ENCODE results near the gene BFSP1.

The BFSP1 gene

DNA sequence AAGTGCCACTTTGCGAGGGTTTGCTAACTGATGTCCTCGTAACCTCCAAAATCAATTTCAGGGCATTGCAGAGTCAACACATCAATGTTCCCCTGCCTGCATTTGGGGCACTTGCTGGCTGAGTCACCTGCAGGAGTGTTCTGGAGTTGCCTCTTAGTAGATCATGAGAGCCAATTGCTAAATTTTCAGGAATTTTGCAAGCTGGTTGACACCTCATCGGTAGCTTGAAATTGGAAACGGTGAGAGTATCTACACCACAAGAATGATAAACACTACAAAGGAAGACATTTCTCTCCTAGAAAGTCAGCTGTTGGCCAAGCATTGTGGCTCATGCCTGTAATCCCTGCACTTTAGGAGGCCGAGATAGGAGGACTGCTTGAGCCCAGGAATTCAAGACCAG lies 10.8 kb upstream of the BFSP1 start:
- peaks cover 8% of the 10 kb centered on the region for H3K4me1 Mint-ChIP-seq (ENCODE audit: low read depth)
- H3K36me3 Mint-ChIP-seq (ENCODE audit: low read depth) = no peaks in the 10 kb centered on the region
- H3K27me3 Mint-ChIP-seq = peaks cover 28% of the 10 kb centered on the region
- no peak for DNase-seq
- no peaks in the 10 kb centered on the region for H3K9me3 Mint-ChIP-seq
- H3K27ac Mint-ChIP-seq = no peak overlapping the region
- no peak overlapping the region for H3K4me3 Mint-ChIP-seq

DNA sequence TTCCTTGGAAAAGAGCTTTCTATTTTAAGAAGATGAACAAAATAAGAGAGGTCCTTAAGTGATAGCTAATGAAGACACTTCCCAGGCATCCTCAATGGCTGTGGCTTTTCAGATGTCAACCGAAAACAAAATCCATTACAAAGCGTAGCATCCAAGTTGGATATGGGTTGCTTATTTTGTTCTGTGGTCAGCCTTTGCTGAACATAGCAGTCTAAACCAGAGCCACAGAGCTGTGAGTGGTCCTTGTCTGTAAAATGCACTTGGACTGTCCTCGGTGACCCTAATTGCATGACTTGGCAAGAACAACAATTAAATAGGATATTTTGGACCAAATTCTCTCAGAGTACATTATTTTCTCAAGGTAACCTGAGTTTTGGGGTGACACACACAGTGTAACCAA lies 10.4 kb upstream of the BFSP1 start:
- H3K27me3 Mint-ChIP-seq = peaks cover 29% of the 10 kb centered on the region

GRCh38 chr20:17538517-17539170 lies 7.5 kb upstream of the BFSP1 start:
- Mint-ChIP-seq H3K36me3 (ENCODE audit: low read depth) (no peaks in the 10 kb centered on the region), H3K4me1 (ENCODE audit: low read depth) (peaks cover 10% of the 10 kb centered on the region), H3K27me3 (peaks cover 24% of the 10 kb centered on the region), H3K4me3 (no peak overlapping the region), H3K9me3 (no peaks in the 10 kb centered on the region), H3K27ac (no peak overlapping the region)
- no peak for DNase-seq

More for the DNA sequence above, 10.4 kb upstream of the BFSP1 start:
- H3K27ac Mint-ChIP-seq = no peak overlapping the region
- no peaks in the 10 kb centered on the region for H3K36me3 Mint-ChIP-seq (ENCODE audit: low read depth)
- H3K4me1 Mint-ChIP-seq (ENCODE audit: low read depth) = peaks cover 8% of the 10 kb centered on the region
- no peak overlapping the region for H3K4me3 Mint-ChIP-seq
- no peaks in the 10 kb centered on the region for H3K9me3 Mint-ChIP-seq
- DNase-seq = no peak

DNA sequence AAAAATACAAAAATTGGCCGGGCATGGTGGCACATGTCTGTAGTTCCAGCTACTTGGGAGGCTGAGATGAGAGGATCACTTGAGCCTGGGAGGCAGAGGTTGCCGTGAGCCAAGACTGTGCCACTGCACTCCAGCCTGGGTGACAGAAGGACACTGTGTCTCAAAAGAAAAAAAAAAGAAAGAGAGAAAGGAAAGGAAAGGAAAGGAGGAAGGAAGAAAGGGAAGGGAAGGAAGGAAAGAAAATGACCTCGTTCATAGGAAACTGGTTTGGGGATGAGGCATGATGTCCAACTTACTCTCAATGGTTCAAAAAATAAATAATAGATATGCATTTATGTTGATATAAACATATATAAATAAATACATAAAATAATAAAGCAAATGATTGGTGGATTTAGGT lies 6.8 kb upstream of the BFSP1 start:
- H3K4me1 Mint-ChIP-seq (ENCODE audit: low read depth) = peaks cover 14% of the 10 kb centered on the region
- H3K27me3 Mint-ChIP-seq = peaks cover 21% of the 10 kb centered on the region

GRCh38 chr20:17536944-17537444 lies 5.8 kb upstream of the BFSP1 start:
- DNase-seq = peak; percentile 69
- no peaks in the 10 kb centered on the region for H3K9me3 Mint-ChIP-seq
- H3K4me1 Mint-ChIP-seq (ENCODE audit: low read depth) = peaks cover 14% of the 10 kb centered on the region
- H3K27ac Mint-ChIP-seq = no peak overlapping the region
- H3K36me3 Mint-ChIP-seq (ENCODE audit: low read depth) = no peaks in the 10 kb centered on the region
- H3K4me3 Mint-ChIP-seq = no peak overlapping the region
- peaks cover 21% of the 10 kb centered on the region for H3K27me3 Mint-ChIP-seq

More for the DNA sequence above, 6.8 kb upstream of the BFSP1 start:
- Mint-ChIP-seq H3K4me3 (no peak overlapping the region), H3K27ac (no peak overlapping the region), H3K9me3 (no peaks in the 10 kb centered on the region), H3K36me3 (ENCODE audit: low read depth) (no peaks in the 10 kb centered on the region)
- DNase-seq = no peak

DNA sequence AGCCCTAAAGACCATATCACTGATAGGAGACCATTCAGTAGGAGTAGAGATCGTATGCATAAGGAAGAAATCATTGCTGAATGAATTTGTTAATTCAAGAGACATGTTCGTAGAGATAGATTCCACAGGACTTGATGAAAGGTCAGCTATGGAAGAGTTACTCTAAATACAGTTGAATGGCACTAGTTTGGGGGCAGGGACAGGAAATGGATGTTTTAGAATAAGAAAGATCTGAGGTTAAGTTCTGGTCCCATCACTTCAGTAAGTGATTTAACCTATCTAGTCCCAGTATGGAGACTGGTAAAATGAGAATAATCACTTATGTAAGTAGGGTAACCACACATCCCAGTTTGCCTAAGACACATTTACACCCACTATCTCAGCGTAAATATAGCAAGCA lies 2.9 kb upstream of the BFSP1 start:
- Mint-ChIP-seq H3K4me1 (ENCODE audit: low read depth) (peaks cover 24% of the 10 kb centered on the region), H3K27me3 (peaks cover 30% of the 10 kb centered on the region), H3K4me3 (no peak overlapping the region), H3K9me3 (no peaks in the 10 kb centered on the region), H3K36me3 (ENCODE audit: low read depth) (no peaks in the 10 kb centered on the region), H3K27ac (no peak overlapping the region)
- DNase-seq = no peak

GRCh38 chr20:17533396-17533795 lies 2.2 kb upstream of the BFSP1 start:
- DNase-seq = no peak
- Mint-ChIP-seq H3K4me1 (ENCODE audit: low read depth) (peaks cover 20% of the 10 kb centered on the region), H3K4me3 (no peak overlapping the region), H3K9me3 (no peaks in the 10 kb centered on the region), H3K27me3 (peaks cover 28% of the 10 kb centered on the region), H3K27ac (no peak overlapping the region), H3K36me3 (ENCODE audit: low read depth) (no peaks in the 10 kb centered on the region)

GRCh38 chr20:17531665-17532025 lies 466 bp upstream of the BFSP1 start:
- Mint-ChIP-seq H3K27me3 (peaks cover 20% of the 10 kb centered on the region), H3K36me3 (ENCODE audit: low read depth) (no peaks in the 10 kb centered on the region), H3K4me1 (ENCODE audit: low read depth) (peaks cover 15% of the 10 kb centered on the region), H3K27ac (peak overlapping the region; percentile 80), H3K4me3 (peak overlapping the region; percentile 78), H3K9me3 (no peaks in the 10 kb centered on the region)
- DNase-seq = no peak

DNA sequence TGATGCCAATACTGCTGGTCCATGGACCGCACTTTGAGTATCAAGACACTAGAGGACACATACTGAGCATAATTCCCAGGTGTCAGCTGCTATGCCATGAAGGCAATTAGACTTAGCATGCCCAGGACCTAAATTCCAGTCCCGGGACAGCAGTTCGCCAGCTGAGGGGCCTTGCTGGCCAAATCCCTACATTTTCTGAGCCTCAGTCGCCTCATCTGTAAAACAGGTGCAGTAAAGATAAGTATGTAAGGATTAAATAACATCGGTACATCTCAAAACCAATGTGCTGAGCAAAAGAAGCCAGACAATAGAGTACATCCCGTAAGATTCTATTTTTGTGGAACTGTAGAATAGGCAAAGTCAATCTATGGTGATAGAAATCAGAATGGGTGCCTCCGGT lies 1.0 kb downstream of the BFSP1 start:
- Mint-ChIP-seq H3K36me3 (ENCODE audit: low read depth) (no peaks in the 10 kb centered on the region), H3K9me3 (no peaks in the 10 kb centered on the region), H3K27ac (no peak overlapping the region), H3K4me3 (peak overlapping the region; percentile 52), H3K27me3 (peaks cover 20% of the 10 kb centered on the region), H3K4me1 (ENCODE audit: low read depth) (peaks cover 15% of the 10 kb centered on the region)
- DNase-seq = no peak

DNA sequence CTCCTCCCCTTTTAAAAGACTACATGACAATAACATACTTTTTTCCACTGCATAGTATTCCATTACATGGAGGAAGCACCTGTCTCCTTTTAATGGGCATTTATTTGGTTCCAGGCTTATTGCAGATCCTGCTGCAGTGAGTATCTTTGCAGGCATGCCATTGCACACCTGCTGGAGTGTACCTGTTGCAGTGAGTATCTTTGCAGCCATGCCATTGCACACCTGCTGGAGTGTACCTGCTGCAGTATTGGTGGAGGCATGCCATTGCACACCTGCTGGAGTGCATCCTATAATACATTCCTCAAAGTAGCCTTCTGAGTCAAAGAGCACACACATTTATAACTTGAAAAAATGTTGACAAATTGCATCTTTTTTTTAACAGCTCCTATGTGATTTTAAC lies 1.6 kb downstream of the BFSP1 start:
- Mint-ChIP-seq H3K4me3 (no peak overlapping the region), H3K9me3 (no peaks in the 10 kb centered on the region), H3K27ac (no peak overlapping the region), H3K36me3 (ENCODE audit: low read depth) (no peaks in the 10 kb centered on the region), H3K4me1 (ENCODE audit: low read depth) (peaks cover 15% of the 10 kb centered on the region), H3K27me3 (peaks cover 20% of the 10 kb centered on the region)
- DNase-seq = no peak

DNA sequence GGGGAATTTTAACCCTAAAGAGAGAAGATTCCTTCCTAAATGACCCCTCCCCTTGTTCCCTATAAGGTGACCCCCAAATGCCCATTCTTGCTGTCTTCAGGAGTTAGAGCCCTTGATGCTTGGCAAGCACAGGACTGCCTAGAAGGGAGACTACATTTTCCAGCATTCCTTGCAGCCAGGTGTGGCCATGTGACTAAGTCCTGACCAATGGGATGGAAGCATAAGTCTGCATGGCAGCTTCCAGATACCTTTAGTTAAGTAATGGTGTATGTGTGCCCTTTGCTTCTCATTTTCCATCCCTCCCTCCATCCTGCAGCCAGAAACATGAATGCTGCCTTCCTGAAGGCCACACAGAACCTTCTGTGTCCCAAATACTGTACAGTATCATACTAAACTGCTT lies 5.5 kb downstream of the BFSP1 start:
- H3K4me1 Mint-ChIP-seq (ENCODE audit: low read depth) = peaks cover 5% of the 10 kb centered on the region
- no peaks in the 10 kb centered on the region for H3K36me3 Mint-ChIP-seq (ENCODE audit: low read depth)
- H3K27me3 Mint-ChIP-seq = peaks cover 14% of the 10 kb centered on the region
- H3K9me3 Mint-ChIP-seq = no peaks in the 10 kb centered on the region
- no peak overlapping the region for H3K27ac Mint-ChIP-seq
- no peak overlapping the region for H3K4me3 Mint-ChIP-seq
- DNase-seq = no peak

GRCh38 chr20:17525132-17525531 lies 6.0 kb downstream of the BFSP1 start:
- Mint-ChIP-seq H3K27ac (no peak overlapping the region), H3K36me3 (ENCODE audit: low read depth) (no peaks in the 10 kb centered on the region), H3K4me1 (ENCODE audit: low read depth) (no peaks in the 10 kb centered on the region), H3K4me3 (no peak overlapping the region), H3K9me3 (no peaks in the 10 kb centered on the region), H3K27me3 (peaks cover 9% of the 10 kb centered on the region)
- DNase-seq = no peak

- Mint-ChIP-seq H3K36me3 (ENCODE audit: low read depth) (no peaks in the 10 kb centered on the region), H3K4me1 (ENCODE audit: low read depth) (no peaks in the 10 kb centered on the region), H3K4me3 (no peak overlapping the region), H3K9me3 (no peaks in the 10 kb centered on the region), H3K27ac (no peak overlapping the region), H3K27me3 (peaks cover 3% of the 10 kb centered on the region)
- DNase-seq = no peak
These were observed 6.6 kb downstream of the BFSP1 start for GRCh38 chr20:17524560-17524959.

- no peaks in the 10 kb centered on the region for H3K9me3 Mint-ChIP-seq
These were observed 7.9 kb downstream of the BFSP1 start for GRCh38 chr20:17523326-17523725.

DNA sequence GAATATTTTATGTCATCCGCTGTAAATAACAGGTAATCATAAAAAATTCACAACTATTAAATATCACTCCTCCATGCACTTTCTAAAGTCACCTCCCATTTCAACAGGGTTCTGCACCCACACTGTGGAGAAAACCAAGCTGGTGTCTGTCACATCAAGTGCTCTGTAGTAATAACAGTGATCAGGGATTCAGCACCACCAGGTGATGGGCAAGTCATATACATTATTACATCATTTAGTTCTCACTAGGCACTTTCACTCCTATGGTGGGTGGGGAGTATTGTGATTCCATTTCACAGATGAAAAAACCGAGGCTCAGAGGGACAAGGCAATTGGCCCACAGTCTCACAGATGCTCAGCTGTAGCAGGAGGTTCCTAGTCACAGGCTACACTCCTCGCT lies 8.7 kb downstream of the BFSP1 start:
- no peaks in the 10 kb centered on the region for H3K4me1 Mint-ChIP-seq (ENCODE audit: low read depth)
- no peaks in the 10 kb centered on the region for H3K27me3 Mint-ChIP-seq
- H3K27ac Mint-ChIP-seq = no peak overlapping the region
- H3K9me3 Mint-ChIP-seq = no peaks in the 10 kb centered on the region
- no peak for DNase-seq
- H3K36me3 Mint-ChIP-seq (ENCODE audit: low read depth) = no peaks in the 10 kb centered on the region
- H3K4me3 Mint-ChIP-seq = no peak overlapping the region

More at GRCh38 chr20:17523326-17523725, 7.9 kb downstream of the BFSP1 start:
- H3K4me3 Mint-ChIP-seq = no peak overlapping the region
- no peak for DNase-seq
- H3K4me1 Mint-ChIP-seq (ENCODE audit: low read depth) = no peaks in the 10 kb centered on the region
- no peaks in the 10 kb centered on the region for H3K36me3 Mint-ChIP-seq (ENCODE audit: low read depth)
- no peaks in the 10 kb centered on the region for H3K27me3 Mint-ChIP-seq
- no peak overlapping the region for H3K27ac Mint-ChIP-seq

DNA sequence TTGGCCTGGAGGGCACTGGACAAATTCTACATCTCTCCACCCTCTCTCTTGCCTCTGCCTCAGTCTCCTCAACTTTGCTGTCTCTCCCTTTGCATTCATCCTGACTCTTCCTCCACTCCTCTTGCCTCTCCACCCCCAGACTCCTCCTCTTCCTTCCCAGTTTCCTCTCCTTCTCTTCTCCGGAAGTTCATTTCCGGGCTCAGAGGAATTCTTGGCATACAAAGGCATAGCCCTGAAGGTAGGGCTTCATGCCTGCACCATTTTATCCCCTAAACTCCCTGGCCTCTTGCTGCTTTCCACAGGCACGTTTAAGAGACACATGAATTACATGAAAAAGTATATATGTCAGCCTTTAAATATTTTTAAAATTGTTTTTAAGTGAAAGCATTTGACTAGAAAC lies 10.6 kb downstream of the BFSP1 start:
- Mint-ChIP-seq H3K27ac (no peak overlapping the region), H3K36me3 (ENCODE audit: low read depth) (no peaks in the 10 kb centered on the region), H3K4me1 (ENCODE audit: low read depth) (no peaks in the 10 kb centered on the region), H3K27me3 (no peaks in the 10 kb centered on the region), H3K9me3 (no peaks in the 10 kb centered on the region), H3K4me3 (no peak overlapping the region)
- DNase-seq = no peak
